ENCODE results near the gene TMEM269.

The TMEM269 gene

GRCh38 chr1:42784946-42785693, at the start of gene TMEM269:
Gene TMEM269, plus strand, starts transcription at chr1:42784991. Its CDS starts 4,903 bp downstream, at chr1:42789894.
- peak; percentile 36 for DNase-seq (ENCODE audit: low spot score)

GRCh38 chr1:42735056-42735455, 49.7 kb upstream of the TMEM269 start:
- DNase-seq (ENCODE audit: low spot score): no peak

- DNase-seq (ENCODE audit: low spot score): no peak
Measured at GRCh38 chr1:42735477-42736105, 49.2 kb upstream of the TMEM269 start.

GRCh38 chr1:42736152-42736551, 48.6 kb upstream of the TMEM269 start:
- DNase-seq (ENCODE audit: low spot score): peak; percentile 45

- no peak for DNase-seq (ENCODE audit: low spot score)
Measured at GRCh38 chr1:42736571-42737200, 48.1 kb upstream of the TMEM269 start.

GRCh38 chr1:42737257-42737656, 47.5 kb upstream of the TMEM269 start:
- DNase-seq (ENCODE audit: low spot score): no peak

GRCh38 chr1:42737986-42738677, 46.7 kb upstream of the TMEM269 start:
- no peak for DNase-seq (ENCODE audit: low spot score)

GRCh38 chr1:42738678-42739226, 46.0 kb upstream of the TMEM269 start:
- DNase-seq (ENCODE audit: low spot score): no peak

- no peak for DNase-seq (ENCODE audit: low spot score)
Measured at GRCh38 chr1:42739753-42740700, 44.8 kb upstream of the TMEM269 start, which contains the start of gene CLDN19. Gene CLDN19, minus strand, starts transcription at chr1:42740236. Its CDS starts 173 bp downstream, at chr1:42740063.

GRCh38 chr1:42740851-42741580, 43.8 kb upstream of the TMEM269 start:
- DNase-seq (ENCODE audit: low spot score): no peak

GRCh38 chr1:42741706-42742105, 43.1 kb upstream of the TMEM269 start:
- DNase-seq (ENCODE audit: low spot score): no peak

GRCh38 chr1:42742141-42742540, 42.6 kb upstream of the TMEM269 start:
- no peak for DNase-seq (ENCODE audit: low spot score)

GRCh38 chr1:42742617-42743316, 42.0 kb upstream of the TMEM269 start:
- no peak for DNase-seq (ENCODE audit: low spot score)

- no peak for DNase-seq (ENCODE audit: low spot score)
Measured at GRCh38 chr1:42743317-42744147, 41.3 kb upstream of the TMEM269 start.

- no peak for DNase-seq (ENCODE audit: low spot score)
Measured at GRCh38 chr1:42744148-42744413, 40.7 kb upstream of the TMEM269 start.

- DNase-seq (ENCODE audit: low spot score): no peak
Measured at GRCh38 chr1:42745851-42746250, 38.9 kb upstream of the TMEM269 start.

- DNase-seq (ENCODE audit: low spot score): no peak
Measured at GRCh38 chr1:42746436-42747105, 38.2 kb upstream of the TMEM269 start.

- DNase-seq (ENCODE audit: low spot score): no peak
Measured at GRCh38 chr1:42747125-42747524, 37.7 kb upstream of the TMEM269 start.

Data from AG08395 (cell line).